ENCODE results near the gene ACSS1. TPM values are rescaled to one million over a fixed set of nuclear protein-coding genes. Genes with fewer than 3 reads are reported as not detected.

Gene ACSS1
- total RNA-seq, 2 experiments from 2014 or later, result 17.5 to 18.2 TPM

DNA sequence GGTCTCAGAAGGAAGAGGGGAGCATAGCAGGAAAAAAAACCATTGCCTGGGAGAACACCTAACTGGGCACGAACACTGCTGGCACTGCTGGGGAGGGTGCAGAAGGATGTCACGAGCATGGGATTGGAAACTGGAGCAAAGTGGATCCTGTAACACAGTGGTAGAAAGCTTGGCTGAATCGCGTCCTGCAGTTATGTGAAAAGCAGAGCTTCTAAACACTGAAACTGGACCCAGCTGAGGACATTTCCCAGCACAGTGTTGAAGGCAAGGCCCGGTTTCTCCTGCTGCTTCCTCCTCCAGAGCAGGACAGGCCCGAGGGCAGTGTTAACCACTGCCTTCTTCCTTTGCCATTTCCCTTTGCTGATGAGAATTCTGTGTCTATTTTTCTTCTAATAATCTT lies 72.1 kb downstream of the ACSS1 start:
- DNase-seq, result no peak
- peaks cover 45% of the 10 kb centered on the region for H3K36me3 Mint-ChIP-seq (ENCODE audit: low read depth)
- CTCF ChIA-PET, result interaction anchor here (1.5 to 1.9 kb wide), 2 partner anchors 10 to 55 kb away, joined by 3 to 4 read pairs; no protein-coding TSS in a partner anchor
- no peak overlapping the region for H3K4me3 Mint-ChIP-seq
- H3K4me1 Mint-ChIP-seq (ENCODE audit: low read depth), result peaks cover 79% of the 10 kb centered on the region
- H3K9me3 Mint-ChIP-seq, result no peaks in the 10 kb centered on the region
- POLR2A ChIA-PET, result interaction anchor here (1.6 to 2.2 kb wide), 2 partner anchors 9 to 21 kb away, joined by 3 to 5 read pairs; no protein-coding TSS in a partner anchor
- H3K27me3 Mint-ChIP-seq, result no peaks in the 10 kb centered on the region
- no peak for ATAC-seq
- intact Hi-C loops (cut with micrococcal nuclease), result no loop called here
- TF ChIP-seq CTCF (IDR thresholded peaks at IDR 0.05), result no peak
- peak overlapping the region; percentile 14 for H3K27ac Mint-ChIP-seq

DNA sequence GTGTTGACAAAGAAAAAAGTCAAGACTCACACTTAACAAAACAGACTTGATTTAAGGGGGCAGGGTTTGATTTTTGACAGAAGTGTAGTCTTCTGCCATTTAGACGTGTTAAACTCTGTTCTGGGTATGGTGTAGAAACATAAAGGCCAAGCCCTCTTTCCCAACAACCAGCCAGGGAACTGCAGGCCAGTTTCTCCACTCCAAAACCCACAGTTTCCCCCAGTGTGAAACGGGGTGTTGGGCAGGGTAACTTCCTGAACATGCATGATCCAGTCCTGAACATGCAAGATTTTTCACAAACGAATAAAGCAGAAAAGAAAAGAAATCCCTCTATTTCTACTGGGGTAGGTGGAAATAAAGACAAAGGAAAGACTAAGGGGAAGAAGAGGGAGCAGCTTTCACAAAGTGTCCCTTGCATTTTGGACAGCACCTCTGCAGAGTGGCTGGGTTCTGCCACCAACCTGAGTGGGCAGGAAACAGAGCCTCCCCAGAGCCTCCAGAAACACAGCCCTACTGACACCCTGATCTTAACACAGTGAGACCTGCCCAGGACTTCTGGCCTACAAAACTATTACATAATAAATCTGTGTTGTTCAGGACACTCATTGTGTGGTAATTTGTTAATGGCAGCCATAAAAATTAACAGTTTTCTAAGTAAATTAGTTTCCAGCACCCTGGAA lies 72.8 kb downstream of the ACSS1 start:
- Mint-ChIP-seq H3K27ac (peak overlapping the region; percentile 14), H3K4me1 (ENCODE audit: low read depth) (peaks cover 73% of the 10 kb centered on the region), H3K4me3 (no peak overlapping the region), H3K9me3 (no peaks in the 10 kb centered on the region), H3K36me3 (ENCODE audit: low read depth) (peaks cover 50% of the 10 kb centered on the region), H3K27me3 (no peaks in the 10 kb centered on the region)
- intact Hi-C loops (cut with micrococcal nuclease), result no loop called here
- POLR2A ChIA-PET, result interaction anchor here (1.0 to 2.2 kb wide), 3 partner anchors 8 to 261 kb away, joined by 3 to 5 read pairs (median 3); no protein-coding TSS in a partner anchor
- ATAC-seq, result no peak
- CTCF ChIA-PET, result interaction anchor here (1.5 to 2.3 kb wide), 3 partner anchors 9 to 54 kb away, joined by 3 to 8 read pairs (median 4); no protein-coding TSS in a partner anchor
- TF ChIP-seq CTCF (IDR thresholded peaks at IDR 0.05), result no peak
- DNase-seq, result no peak

DNA sequence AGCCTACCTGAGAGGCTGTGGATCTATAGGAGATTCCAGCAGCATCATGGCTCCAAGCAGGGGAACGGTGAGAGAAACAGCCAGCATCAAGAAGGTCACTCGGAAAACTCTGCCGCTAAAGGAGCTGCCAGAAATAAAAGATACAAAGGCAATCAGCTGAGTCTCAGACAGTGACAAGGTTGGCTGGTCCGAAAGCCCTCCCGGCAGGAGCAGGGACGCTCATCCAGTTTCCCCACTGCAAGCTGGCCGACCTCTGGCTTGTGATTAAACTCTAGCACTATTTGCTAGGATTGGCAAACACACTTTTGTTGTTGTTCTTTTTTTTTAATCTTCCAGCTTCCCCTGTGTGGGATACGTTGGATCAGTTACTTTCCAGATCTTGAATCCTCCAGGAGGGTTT lies 74.0 kb downstream of the ACSS1 start:
- H3K4me1 Mint-ChIP-seq (ENCODE audit: low read depth), result peaks cover 66% of the 10 kb centered on the region
- H3K36me3 Mint-ChIP-seq (ENCODE audit: low read depth), result peaks cover 58% of the 10 kb centered on the region
- H3K27ac Mint-ChIP-seq, result no peak overlapping the region
- ChIA-PET CTCF (interaction anchor here (1.4 to 2.3 kb wide), 2 partner anchors 10 to 52 kb away, joined by 4 to 8 read pairs; no protein-coding TSS in a partner anchor), POLR2A (interaction anchor here (1.0 to 1.1 kb wide), 2 partner anchors 24 to 262 kb away, joined by 3 read pairs; no protein-coding TSS in a partner anchor)
- ATAC-seq (no peak), DNase-seq (no peak)
- no peak for TF ChIP-seq CTCF (IDR thresholded peaks at IDR 0.05)
- H3K9me3 Mint-ChIP-seq, result no peaks in the 10 kb centered on the region
- no peaks in the 10 kb centered on the region for H3K27me3 Mint-ChIP-seq
- intact Hi-C loops (cut with micrococcal nuclease), result no loop called here
- no peak overlapping the region for H3K4me3 Mint-ChIP-seq

DNA sequence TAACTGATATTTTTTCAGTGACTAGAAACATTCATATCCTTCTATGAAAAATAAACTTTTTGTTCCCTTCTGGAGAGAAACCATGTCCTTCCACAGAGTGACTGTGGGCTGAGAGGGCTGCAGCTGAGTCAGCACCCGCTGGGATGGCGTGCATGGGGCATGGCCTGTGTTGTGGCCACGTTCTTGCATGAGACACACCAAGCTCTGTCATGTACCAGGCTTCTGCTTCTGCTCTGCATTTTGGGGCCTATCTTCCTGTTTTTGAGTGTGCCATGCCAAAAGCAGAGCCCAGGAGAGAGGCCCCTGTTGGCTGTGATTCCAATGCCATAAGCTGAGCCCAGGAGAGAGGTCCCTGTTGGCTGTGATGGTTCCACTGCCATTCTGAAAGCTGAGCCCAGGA lies 76.1 kb downstream of the ACSS1 start:
- Mint-ChIP-seq H3K27ac (peak overlapping the region; percentile 43), H3K36me3 (ENCODE audit: low read depth) (peaks cover 64% of the 10 kb centered on the region), H3K9me3 (peaks cover under 1% of the 10 kb centered on the region), H3K4me1 (ENCODE audit: low read depth) (peaks cover 47% of the 10 kb centered on the region), H3K27me3 (no peaks in the 10 kb centered on the region), H3K4me3 (no peak overlapping the region)
- intact Hi-C loops (cut with micrococcal nuclease), result no loop called here
- no peak for TF ChIP-seq CTCF (IDR thresholded peaks at IDR 0.05)
- DNase-seq (peak; percentile 31), ATAC-seq (peak; percentile 45)
- POLR2A ChIA-PET, result no interaction called here
- CTCF ChIA-PET, result no interaction called here

GRCh38 chr20:24981282-24981681 lies 76.7 kb downstream of the ACSS1 start:
- H3K27me3 Mint-ChIP-seq, result no peaks in the 10 kb centered on the region
- intact Hi-C loops (cut with micrococcal nuclease), result no loop called here
- H3K4me1 Mint-ChIP-seq (ENCODE audit: low read depth), result peaks cover 43% of the 10 kb centered on the region
- TF ChIP-seq CTCF (IDR thresholded peaks at IDR 0.05), result no peak
- DNase-seq (no peak), ATAC-seq (no peak)
- H3K4me3 Mint-ChIP-seq, result no peak overlapping the region
- peaks cover 66% of the 10 kb centered on the region for H3K36me3 Mint-ChIP-seq (ENCODE audit: low read depth)
- H3K9me3 Mint-ChIP-seq, result peaks cover 4% of the 10 kb centered on the region
- ChIA-PET POLR2A (no interaction called here), CTCF (no interaction called here)
- H3K27ac Mint-ChIP-seq, result peak overlapping the region; percentile 43

All from activated CD8-positive, alpha-beta T cell treated with anti-CD3 and anti-CD28 coated beads for 36 hours (primary cell).